Measurements from ENCODE around the gene ATG7.

GRCh38 chr3:11587766-11588165 lies 315.6 kb downstream of the ATG7 start:
- no peak for TF ChIP-seq CTCF (optimal IDR thresholded peaks at IDR 0.05 in 1 of 3, IDR thresholded peaks at IDR 0.05 in 1 of 3, conservative IDR thresholded peaks at IDR 0.05 in 1 of 3; ENCODE audit: extremely low read depth in 1 of 3, insufficient read depth in 2 of 3, low read length in 3 of 3)
- TF ChIP-seq EZH2 (IDR thresholded peaks at IDR 0.05; ENCODE audit: low read length) = no peak

All from keratinocyte (primary cell).